ENCODE data around the gene LEKR1. TPM values are rescaled to one million over a fixed set of nuclear protein-coding genes. Genes with fewer than 3 reads are reported as not detected.

Gene LEKR1
- total and polyA plus RNA-seq, 2 of the 13 experiments (the other 11 are each of a cell fraction or from before 2014, with no cell fraction given) = 0.49 to 1.5 TPM

DNA sequence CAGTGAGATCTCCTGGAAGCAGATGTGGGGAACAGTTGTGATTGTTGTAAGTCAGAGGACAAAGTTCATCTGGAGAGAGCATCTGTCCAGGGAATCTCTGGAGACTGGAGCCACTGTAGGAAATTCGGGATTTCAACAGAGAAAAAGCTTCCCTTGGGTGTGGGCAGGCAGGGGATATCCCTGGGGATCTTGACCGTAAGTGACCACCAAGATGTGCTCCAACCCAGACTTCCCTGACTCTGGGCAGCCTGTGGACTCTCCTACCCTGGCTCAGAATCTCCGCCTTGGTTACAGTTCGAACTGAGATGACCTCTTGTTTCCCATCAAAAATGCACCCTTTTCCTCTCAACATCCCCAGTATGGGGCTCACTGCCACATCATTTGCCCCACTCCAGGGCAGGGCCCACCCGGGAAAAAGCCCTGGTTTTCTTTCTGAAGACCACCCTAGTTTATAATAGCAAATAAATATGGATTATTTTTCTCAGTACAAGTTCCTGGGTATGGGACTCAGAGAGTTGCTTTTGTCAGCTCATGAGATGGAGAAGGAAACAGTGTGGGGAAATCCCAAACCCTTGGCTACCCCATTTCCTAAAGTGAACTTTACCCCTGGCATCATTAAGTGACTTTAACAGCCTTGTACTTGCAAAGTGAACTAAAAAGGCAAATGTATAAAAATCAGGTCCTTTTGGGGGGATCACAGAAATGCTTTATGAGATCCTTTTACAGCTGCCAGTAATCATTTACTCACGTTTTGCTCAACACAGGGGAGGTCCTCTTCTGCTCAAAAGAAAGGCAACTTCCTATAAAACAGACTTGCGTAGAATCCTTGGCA is 243.9 kb downstream of the LEKR1 start:
- in situ Hi-C loops (cut with HindIII; ENCODE audit: extremely low pct_ligation_motif_present, low pct_unique_long_range_greater_than_20kb) (no loop called here), intact Hi-C loops (cut with micrococcal nuclease; ENCODE audit: unreplicated experiment) (no loop called here)
- ChIA-PET CTCF (ENCODE audit: low intra/inter-chr PET ratio, low total read pairs) (no interaction called here), POLR2A (no interaction called here)
- Histone ChIP-seq H3K9me3 (ENCODE audit: low read length) (no peaks in the 10 kb centered on the region), H3K36me3 (replicated peaks in 1 of 2; ENCODE audit: control insufficient read depth in 1 of 2, insufficient read depth in 2 of 2, low read length in 2 of 2) (no peaks in the 10 kb centered on the region), H3K4me1 (ENCODE audit: insufficient read depth, low read length) (0 out of 2 replicates have a peak, but pooled peaks cover 11% of the 10 kb centered on the region), H3K27me3 (ENCODE audit: control insufficient read depth in 1 of 2, insufficient read depth in 2 of 2, low read length in 2 of 2) (peaks cover 2 to 12% of the 10 kb centered on the region in 2 experiments; a peak in 3 of 5 replicates), H3K4me2 (ENCODE audit: low read depth, low read length) (no peak overlapping the region), H2AFZ (ENCODE audit: low read length) (no peak overlapping the region), H3K4me3 (replicated peaks in 1 of 3; ENCODE audit: insufficient read depth in 1 of 3, low read depth in 2 of 3, low read length in 3 of 3) (no peak overlapping the region), H4K20me1 (ENCODE audit: insufficient read depth, low read length) (no peaks in the 10 kb centered on the region), H3K79me2 (ENCODE audit: insufficient read depth, low read length) (no peaks in the 10 kb centered on the region), H3K9ac (ENCODE audit: insufficient read depth, low read depth, low read length) (no peak overlapping the region), H3K27ac (ENCODE audit: extremely low read length, insufficient read depth, low read length) (no peak overlapping the region)
- no peak for DNase-seq (ENCODE audit: low spot score)
- FAIRE-seq = no peak
- BruUV-seq (replicated peaks) = no TSS peak
- 35% methylated on average over 7 of the region's 7 CpGs for WGBS (ENCODE audit: low lambda C conversion rate)
- TF ChIP-seq HNF4A (CRISPR knock-in tag; IDR thresholded peaks at IDR 0.05) (0 out of 2 replicates have a peak, but pooled peaks have one; percentile 15), KLF16 (CRISPR knock-in tag; IDR thresholded peaks at IDR 0.05) (no peak), NONO (IDR thresholded peaks at IDR 0.05) (no peak), NONO (CRISPR knock-in tag; conservative IDR thresholded peaks at IDR 0.05) (no peak)
- ATAC-seq = 0 out of 3 replicates have a peak, but pooled peaks have one; percentile 31

DNA sequence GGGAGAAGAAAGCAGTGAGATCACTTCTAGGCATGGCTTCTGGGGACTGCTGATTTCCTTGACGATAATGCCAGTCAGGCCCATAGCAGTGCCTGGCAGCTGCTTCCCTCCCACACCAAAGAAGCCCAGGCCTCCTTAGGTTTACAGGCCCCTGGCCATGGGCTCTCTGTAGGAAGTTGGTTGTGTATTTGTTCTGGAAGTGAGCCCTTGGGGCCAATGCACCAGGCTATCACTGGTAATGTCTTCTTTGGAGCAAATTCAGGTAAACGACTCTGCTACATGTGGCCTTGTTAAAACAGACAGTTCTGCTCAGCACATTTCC is 244.5 kb downstream of the LEKR1 start:
- H3K4me2 ChIP-seq (ENCODE audit: low read depth, low read length) = no peak overlapping the region
- ChIA-PET POLR2A (no interaction called here), CTCF (ENCODE audit: low intra/inter-chr PET ratio, low total read pairs) (no interaction called here)
- WGBS (ENCODE audit: low lambda C conversion rate) = 50% methylated on average over 2 of the region's 2 CpGs
- no peaks in the 10 kb centered on the region for H3K36me3 ChIP-seq (replicated peaks in 1 of 2; ENCODE audit: control insufficient read depth in 1 of 2, insufficient read depth in 2 of 2, low read length in 2 of 2)
- H3K79me2 ChIP-seq (ENCODE audit: insufficient read depth, low read length) = no peaks in the 10 kb centered on the region
- no peaks in the 10 kb centered on the region for H3K9me3 ChIP-seq (ENCODE audit: low read length)
- ATAC-seq = no peak
- no peak for DNase-seq (ENCODE audit: low spot score)
- BruUV-seq (replicated peaks) = no TSS peak
- no peak for FAIRE-seq
- H3K4me3 ChIP-seq (replicated peaks in 1 of 3; ENCODE audit: insufficient read depth in 1 of 3, low read depth in 2 of 3, low read length in 3 of 3) = no peak overlapping the region
- H3K9ac ChIP-seq (ENCODE audit: insufficient read depth, low read depth, low read length) = no peak overlapping the region
- H4K20me1 ChIP-seq (ENCODE audit: insufficient read depth, low read length) = no peaks in the 10 kb centered on the region
- H3K27me3 ChIP-seq (ENCODE audit: control insufficient read depth in 1 of 2, insufficient read depth in 2 of 2, low read length in 2 of 2) = peaks cover 2 to 12% of the 10 kb centered on the region in 2 experiments; a peak in 3 of 5 replicates
- H2AFZ ChIP-seq (ENCODE audit: low read length) = no peak overlapping the region
- 0 out of 2 replicates have a peak, but pooled peaks cover 12% of the 10 kb centered on the region for H3K4me1 ChIP-seq (ENCODE audit: insufficient read depth, low read length)
- intact Hi-C loops (cut with micrococcal nuclease; ENCODE audit: unreplicated experiment) (no loop called here), in situ Hi-C loops (cut with HindIII; ENCODE audit: extremely low pct_ligation_motif_present, low pct_unique_long_range_greater_than_20kb) (no loop called here)
- no peak overlapping the region for H3K27ac ChIP-seq (ENCODE audit: extremely low read length, insufficient read depth, low read length)
- TF ChIP-seq CREB1 (IDR thresholded peaks at IDR 0.05) = no peak
- TF ChIP-seq CREB1 (CRISPR knock-in tag; IDR thresholded peaks at IDR 0.05) = no peak
- no peak for TF ChIP-seq ATRX (CRISPR knock-in tag; IDR thresholded peaks at IDR 0.05; ENCODE audit: borderline replicate concordance)
- no peak for TF ChIP-seq SRSF4 (IDR thresholded peaks at IDR 0.05; ENCODE audit: low read depth, low read length, poor library complexity, severe bottlenecking)
- TF ChIP-seq HDAC2 (CRISPR knock-in tag; IDR thresholded peaks at IDR 0.05) = no peak
- TF ChIP-seq, protein P1, sequence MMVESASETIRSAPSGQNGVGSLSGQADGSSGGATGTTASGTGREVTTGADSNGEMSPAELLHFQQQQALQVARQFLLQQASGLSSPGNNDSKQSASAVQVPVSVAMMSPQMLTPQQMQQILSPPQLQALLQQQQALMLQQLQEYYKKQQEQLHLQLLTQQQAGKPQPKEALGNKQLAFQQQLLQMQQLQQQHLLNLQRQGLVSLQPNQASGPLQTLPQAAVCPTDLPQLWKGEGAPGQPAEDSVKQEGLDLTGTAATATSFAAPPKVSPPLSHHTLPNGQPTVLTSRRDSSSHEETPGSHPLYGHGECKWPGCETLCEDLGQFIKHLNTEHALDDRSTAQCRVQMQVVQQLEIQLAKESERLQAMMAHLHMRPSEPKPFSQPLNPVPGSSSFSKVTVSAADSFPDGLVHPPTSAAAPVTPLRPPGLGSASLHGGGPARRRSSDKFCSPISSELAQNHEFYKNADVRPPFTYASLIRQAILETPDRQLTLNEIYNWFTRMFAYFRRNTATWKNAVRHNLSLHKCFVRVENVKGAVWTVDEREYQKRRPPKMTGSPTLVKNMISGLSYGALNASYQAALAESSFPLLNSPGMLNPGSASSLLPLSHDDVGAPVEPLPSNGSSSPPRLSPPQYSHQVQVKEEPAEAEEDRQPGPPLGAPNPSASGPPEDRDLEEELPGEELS (CRISPR knock-in tag; IDR thresholded peaks at IDR 0.05) = no peak
- no peak for TF ChIP-seq RFXANK (CRISPR knock-in tag; IDR thresholded peaks at IDR 0.05)
- TF ChIP-seq, protein P2, sequence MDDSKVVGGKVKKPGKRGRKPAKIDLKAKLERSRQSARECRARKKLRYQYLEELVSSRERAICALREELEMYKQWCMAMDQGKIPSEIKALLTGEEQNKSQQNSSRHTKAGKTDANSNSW (CRISPR knock-in tag; IDR thresholded peaks at IDR 0.05; ENCODE audit: borderline replicate concordance) = no peak
- no peak for TF ChIP-seq SAFB2 (CRISPR knock-in tag; IDR thresholded peaks at IDR 0.05; ENCODE audit: borderline replicate concordance, low read depth)
- no peak for TF ChIP-seq GFI1 (CRISPR knock-in tag; IDR thresholded peaks at IDR 0.05; ENCODE audit: borderline replicate concordance)
